RPMI8226 (cell line): Measurements from ENCODE around the gene FBXW10.
"Not testable (repeated sequence)": the region's sequence is repeated elsewhere in the genome, so short reads cannot be mapped to it uniquely, and the experiment has no call there.

Source experiments
- DNase-seq: peaks from one replicate; pipeline ENCODE4 v3.0.0-alpha.2; 2015

Gene FBXW10

GRCh38 chr17:18743699-18744421 is at the start of gene FBXW10:
Gene FBXW10 (plus strand): TSS chr17:18744054. CDS start chr17:18744245, 191 bp downstream.
- not testable (repeated sequence) for DNase-seq

- not testable (repeated sequence) for DNase-seq
Measured at GRCh38 chr17:18695143-18695542, 48.7 kb upstream of the FBXW10 start.

- not testable (repeated sequence) for DNase-seq
Measured at GRCh38 chr17:18698473-18699103, 45.3 kb upstream of the FBXW10 start.

DNA sequence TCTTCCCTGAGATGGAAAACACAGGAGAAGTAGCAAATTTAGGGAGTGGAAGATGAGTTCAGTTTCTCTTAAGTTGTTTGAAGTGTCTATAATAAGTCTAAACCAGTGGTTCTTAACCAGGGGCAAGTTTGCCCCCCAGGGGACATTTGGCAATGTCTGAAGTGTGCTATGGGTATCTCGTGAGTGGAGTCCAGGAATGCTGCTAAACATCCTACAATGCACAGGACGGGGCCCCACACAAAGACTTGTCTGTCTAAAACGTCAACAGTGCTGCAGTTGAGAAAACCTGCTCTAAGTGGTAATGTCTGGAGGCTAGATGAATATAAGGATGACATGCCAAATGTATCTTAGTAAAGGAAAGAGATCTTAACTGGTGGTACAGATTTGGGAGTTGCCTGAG is 37.9 kb upstream of the FBXW10 start:
- not testable (repeated sequence) for DNase-seq

DNA sequence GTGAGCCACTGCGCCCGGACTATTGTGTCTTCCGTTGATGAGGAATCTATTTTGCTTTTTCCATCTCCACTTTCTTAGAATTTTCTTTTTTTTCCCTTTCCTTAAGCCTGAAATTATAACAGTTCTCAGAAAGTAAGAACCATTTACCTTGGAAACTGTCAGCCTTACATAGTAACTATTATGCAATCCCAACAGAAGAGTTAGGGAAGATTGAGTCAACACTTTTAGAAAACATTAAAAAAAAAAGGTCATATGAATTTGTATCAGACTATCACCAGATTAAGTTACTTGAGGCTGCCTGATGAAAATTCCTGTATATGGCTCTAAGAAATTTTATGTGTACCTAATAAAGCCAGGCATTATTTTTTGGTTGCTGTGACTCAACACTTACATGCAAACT is 35.6 kb upstream of the FBXW10 start:
- not testable (repeated sequence) for DNase-seq

GRCh38 chr17:18712354-18712999 is 31.4 kb upstream of the FBXW10 start:
- peak; percentile 49 for DNase-seq

DNA sequence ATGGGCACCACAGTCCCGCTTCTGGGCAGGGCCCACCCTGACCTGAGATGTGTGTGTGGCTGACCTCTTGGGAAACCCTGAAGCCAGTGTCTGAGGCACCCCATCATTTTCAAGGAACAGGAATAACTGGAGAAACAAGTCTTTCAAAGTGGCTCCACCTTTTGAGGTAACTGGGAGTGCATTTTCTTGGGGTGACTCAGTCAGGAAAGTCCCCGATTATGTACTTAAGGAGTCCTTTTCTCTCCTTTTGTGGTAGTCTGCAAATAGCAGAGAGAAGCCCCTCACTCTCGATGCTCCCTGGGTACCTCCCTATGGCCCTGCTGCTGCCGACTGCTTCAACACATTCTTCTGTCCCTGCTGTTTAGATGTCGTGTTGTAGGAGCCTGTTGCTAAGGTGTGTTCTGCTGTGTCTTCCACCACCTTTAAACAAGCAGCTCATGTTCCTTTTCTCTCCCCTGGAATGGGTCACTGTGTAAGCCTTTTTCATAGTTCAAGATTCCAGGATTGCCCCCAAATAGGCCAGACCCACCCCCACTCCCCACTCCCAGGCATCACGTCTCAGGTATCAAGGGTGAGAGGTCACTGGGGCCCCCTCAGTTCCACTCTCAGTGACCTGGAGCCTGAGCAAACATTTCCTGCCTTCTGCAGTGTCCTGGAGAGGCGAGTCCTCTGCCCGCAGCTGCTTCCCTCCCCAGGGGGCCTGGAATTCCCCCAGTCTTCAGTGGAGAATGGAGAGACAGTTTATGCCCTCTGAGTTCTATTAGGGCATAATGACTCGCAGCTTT is 25.0 kb upstream of the FBXW10 start:
- DNase-seq, result not testable (repeated sequence)

DNA sequence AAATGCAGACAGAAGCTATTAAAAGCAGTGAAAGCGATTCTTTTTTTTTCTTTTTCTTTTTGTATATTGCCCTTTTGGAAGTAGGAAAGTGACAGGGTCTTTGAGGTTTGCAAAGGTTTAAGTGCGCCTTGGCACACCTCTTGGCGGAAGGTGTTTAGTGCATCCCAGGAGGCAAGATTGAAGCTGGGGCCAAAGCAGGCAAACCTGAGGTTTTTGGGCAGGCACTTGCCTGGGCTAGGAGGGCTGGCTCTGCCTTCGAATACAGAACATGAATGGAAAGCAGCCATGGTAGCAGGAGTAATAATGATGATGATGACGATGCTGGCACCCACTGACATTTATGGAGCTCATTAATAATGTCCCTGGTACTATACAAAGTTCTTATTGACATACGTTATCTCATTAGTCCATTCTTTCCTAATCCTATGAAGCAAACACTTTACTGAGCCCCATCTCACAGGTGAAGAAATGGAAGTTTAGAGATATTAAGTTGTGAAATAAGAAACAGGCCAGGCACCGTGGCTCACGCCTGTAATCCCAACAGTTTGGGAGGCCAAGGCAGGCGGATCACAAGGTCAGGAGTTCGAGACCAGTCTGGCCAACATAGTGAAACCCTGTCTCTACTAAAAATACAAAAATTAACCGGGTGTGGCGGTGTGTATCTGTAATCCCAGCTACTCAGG is 24.3 kb upstream of the FBXW10 start:
- not testable (repeated sequence) for DNase-seq

- not testable (repeated sequence) for DNase-seq
Measured at GRCh38 chr17:18721775-18722547, 21.9 kb upstream of the FBXW10 start.

- not testable (repeated sequence) for DNase-seq
Measured at GRCh38 chr17:18722612-18723011, 21.2 kb upstream of the FBXW10 start.

DNA sequence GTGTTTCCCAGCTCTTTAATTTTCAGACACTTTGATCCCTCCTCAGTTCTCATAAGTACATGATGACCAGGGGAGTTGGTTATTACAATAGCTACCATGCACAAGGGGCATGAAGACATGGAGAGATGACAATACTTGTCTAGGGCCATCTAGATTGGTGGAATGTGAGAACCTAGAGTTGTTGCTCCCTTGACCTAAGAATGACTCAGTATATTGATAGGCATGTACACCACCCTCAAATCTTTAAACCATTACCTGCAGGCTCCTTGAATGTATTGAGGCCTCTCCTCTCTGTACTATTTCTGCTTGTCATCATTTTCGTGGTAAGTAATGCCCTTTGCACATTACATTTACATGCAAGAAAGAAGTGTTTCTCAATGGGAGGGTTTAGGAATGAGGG is 20.3 kb upstream of the FBXW10 start:
- DNase-seq, result not testable (repeated sequence)

DNA sequence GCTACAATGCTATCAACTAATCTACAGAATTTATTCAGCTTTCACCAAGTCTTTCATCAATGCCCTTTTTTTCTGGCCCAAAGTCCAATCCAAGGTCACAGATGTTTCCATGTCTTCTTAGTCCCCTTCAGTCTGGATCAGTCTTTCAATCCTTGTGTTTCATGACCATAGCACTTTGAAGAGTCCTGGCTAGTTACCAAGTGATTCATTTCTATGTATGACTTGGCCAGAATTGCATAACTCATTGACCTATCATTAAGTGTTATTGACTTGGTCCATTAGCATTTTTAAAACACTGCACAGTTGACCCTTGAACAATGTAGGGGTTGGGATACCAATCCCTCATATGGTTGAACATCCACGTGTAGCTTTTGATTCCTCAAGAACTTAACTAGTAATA is 11.4 kb upstream of the FBXW10 start:
- DNase-seq, result not testable (repeated sequence)

GRCh38 chr17:18733350-18733749 is 10.5 kb upstream of the FBXW10 start:
- not testable (repeated sequence) for DNase-seq

DNA sequence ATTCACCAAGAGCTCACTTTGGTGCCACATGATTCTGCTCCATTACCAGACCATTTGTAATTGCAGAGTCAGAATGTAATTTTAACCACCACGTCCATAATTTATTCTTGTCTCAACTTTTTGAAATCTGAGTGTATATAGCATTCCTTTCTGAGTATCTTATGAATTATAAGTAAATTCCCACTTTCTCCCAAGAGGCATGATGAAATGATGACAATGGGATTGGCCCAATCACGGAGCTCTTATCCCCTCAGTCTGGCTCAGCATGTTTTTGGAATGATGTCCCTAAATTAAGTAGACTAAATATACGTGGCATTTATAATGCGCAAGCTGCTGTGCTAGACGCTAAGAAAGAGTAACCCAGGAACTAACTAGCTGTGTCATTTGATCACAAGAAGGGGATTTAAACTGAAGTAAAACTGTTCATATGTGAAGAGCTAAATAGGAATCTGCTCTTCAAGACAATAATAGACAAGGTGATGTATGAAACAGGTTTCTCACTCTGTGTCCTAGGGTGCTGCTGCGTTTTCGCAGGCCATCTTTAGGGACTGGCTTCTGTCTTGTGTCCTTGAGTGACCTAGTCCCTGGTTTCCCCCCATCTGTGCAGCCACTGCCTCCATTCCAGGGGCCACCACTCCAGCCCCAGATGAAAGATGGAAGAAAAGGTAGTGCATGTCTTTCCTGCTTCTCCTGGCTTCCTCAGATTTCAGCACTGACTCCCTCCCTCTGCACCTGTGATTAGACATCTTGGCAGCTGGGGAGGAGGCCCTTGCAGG is 4.0 kb upstream of the FBXW10 start:
- DNase-seq, result not testable (repeated sequence)

DNA sequence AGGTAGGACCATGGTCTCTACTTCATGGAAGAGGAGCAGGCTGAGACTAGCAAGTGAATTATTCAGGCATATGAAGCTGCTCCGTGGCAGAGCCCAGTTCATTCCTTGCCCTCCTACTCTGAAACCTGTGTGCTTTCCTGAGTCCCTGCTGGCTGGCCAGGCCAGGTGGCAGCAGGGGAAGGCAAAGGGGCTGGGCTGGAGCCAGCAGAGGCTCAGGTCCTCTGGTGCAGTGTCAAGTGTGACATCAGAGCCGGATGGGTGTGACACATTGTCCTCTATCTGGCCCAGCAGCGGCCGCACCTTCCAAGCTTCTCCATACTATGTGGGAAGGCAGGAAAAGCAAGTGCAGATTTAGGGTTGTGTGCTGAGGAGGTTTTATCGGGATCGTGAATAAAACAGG is 2.6 kb upstream of the FBXW10 start:
- not testable (repeated sequence) for DNase-seq

DNA sequence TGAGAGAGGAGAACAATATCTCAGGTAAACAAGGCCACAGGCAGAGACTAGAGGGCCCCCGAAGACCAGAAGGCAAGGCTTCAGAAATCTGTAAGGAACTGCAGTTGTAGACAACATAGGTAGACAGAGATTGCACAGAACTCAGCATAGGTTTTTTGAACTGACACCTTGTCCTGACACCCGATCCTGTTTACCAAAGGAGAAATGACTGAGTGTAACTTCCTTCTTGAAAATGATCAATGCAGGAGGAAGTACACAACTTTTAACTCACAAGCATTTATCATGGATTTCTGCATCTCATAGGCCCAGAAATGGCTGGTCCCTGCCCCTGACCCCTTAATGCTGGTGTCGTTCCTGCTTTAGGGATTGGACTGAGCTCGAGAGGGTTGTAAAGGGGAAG is 872 bp downstream of the FBXW10 start:
- DNase-seq, result not testable (repeated sequence)

DNA sequence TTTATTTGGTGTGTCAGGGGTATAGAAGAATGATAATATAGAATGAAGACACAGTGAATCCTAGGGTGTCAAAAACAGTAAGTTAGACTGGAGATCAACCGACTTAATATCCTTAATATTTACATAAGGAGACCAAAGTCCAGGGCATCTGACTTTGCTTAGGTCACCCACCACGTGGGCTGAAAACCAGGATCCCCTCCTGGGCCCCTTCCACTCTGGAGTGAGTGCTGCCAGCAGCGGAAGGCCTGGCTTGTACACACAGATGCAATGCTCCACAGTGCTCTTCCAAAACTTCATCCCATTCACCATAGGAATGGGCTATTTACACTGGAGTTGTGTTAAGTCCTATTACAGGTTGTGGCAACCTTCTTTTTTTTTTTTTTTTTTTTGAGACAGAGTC is 2.7 kb downstream of the FBXW10 start:
- DNase-seq, result not testable (repeated sequence)

DNA sequence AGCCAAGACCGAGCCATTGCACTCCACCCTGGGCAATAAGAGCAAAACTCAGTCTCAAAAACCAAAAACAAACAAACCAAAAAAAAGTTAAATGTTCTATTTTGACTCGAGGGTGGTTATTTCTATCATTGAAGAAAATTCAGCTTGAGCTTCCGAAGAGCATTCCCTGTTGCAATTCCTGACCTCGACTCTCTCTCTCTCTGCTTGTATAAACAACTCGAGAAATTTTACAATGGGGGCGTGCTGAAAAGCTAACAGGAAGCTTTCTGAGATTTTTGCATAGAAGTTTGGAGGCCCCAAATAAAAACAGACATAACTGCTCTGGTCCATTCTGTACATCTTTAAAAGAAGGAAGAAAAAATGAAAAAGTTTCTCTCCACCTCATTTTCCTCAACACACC is 3.6 kb downstream of the FBXW10 start:
- DNase-seq, result not testable (repeated sequence)

DNA sequence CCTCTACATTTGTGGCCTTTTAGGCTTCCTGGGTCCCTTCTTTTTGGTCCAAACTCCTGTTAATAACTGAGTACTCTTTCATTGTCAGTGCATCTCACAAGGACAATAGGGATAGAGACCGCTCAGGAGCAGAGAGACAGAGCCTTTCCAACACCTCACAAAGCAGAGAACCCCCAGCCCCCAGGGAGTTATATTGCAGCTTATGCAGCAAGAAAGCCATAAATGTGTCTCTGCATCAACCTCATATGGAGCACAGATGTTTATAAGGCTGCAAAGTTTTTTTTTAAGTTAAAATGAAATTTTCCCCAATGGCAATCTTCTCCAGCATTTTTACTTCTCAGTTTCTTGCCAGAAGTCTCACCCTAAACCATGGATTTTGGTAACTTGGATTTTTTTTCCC is 6.4 kb downstream of the FBXW10 start:
- not testable (repeated sequence) for DNase-seq

DNA sequence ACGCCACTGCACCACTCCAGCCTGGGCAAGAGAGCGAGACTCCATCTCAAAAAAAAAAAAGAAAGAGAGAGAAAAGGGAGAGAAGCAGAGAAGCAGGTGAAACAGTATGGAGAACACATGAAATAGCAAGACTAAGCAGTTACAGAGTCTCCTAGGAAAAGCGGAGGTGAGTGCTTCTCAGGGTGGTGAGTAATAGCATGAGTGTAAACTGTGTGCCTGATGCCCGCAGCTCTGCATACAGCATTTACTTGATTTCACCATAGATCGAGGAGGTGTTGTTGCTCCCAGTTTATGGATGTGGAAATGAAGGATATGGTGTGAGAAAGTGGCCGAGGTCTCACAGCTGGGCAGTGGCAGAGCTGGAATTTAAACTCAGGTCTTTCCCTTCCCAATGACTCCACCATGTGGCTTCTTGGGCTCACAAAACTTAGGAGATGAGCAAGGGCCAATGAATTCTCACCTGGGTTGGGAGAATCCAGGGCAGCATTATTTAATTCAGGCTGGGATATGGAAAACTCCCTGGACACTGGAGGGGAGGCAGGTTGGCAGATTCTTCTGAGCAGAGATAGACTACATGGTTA is 10.1 kb downstream of the FBXW10 start:
- not testable (repeated sequence) for DNase-seq
